Prostate gland (tissue), 2 donors: ENCODE measurements around the gene TPSG1. TPM values are rescaled to one million over a fixed set of nuclear protein-coding genes. Genes with fewer than 3 reads are reported as not detected.

ENCODE experiments used
- DNase-seq: peaks from one replicate; pipeline ENCODE4 v3.0.0-alpha.2; 2019; ENCODE audit warnings: low spot score
- H3K27ac ChIP-seq, 2 donors: fragments of 200-600 bp; sonication (generic); 2 replicates each; pipeline ENCODE4 v1.5.1; 2017 to 2019
- H3K27me3 ChIP-seq: fragments of 200-600 bp; sonication (generic); replicated peaks from 2 replicates; pipeline ENCODE4 v1.5.1; 2019; ENCODE audit not compliant: insufficient read depth
- H3K36me3 ChIP-seq, 2 donors: fragments of 200-600 bp; sonication (generic); 1 replicate in 1 of 2; 2 replicates in 1 of 2; pipeline versions ENCODE4 v1.5.1 to v1.8.1; 2017 to 2019
- H3K4me1 ChIP-seq: fragments of 200-600 bp; sonication (generic); replicated peaks from 2 replicates; pipeline ENCODE4 v1.5.1; 2019
- H3K4me3 ChIP-seq, 2 donors: fragments of 200-600 bp; sonication (generic); 2 replicates each; pipeline ENCODE4 v1.5.1; 2017 to 2019
- H3K9me3 ChIP-seq: fragments of 200-600 bp; sonication (generic); 2 replicates; pipeline ENCODE4 v1.5.1; 2017
- POLR2A ChIP-seq: fragments of 450-650 bp; IDR thresholded peaks from one replicate; pipeline ENCODE4 v1.6.1; 2016; ENCODE audit warnings: antibody characterized with exemption, mild to moderate bottlenecking
- POLR2AphosphoS5 ChIP-seq: sonication (generic); formaldehyde crosslinking; IDR thresholded peaks from one replicate; pipeline ENCODE4 v1.6.1; 2017; ENCODE audit warnings: antibody characterized with exemption
- WGBS: methylation state at CpG from one replicate; pipeline ENCODE4 v1.1.5; 2018; 5-methylcytosine and 5-hydroxymethylcytosine counted together
- intact Hi-C: fragments of 100-400 bp; cut with DNase I; formaldehyde crosslinking; loops from one replicate; pipeline ENCODE4 v1.14.2; 2022
- total RNA-seq, 2 donors: library from RNA; depleted of rRNA; stranded (reverse); fragments of >200 nt; gene quantifications; one replicate each; pipeline ENCODE4 v1.1.0, GENCODE V29; 2016
- TF ChIP-seq, protein P1 (sequence below), 4 experiments: fragments of 200-600 bp in 2 of 4; fragments of 450-650 bp in 2 of 4; sonication (generic) in 2 of 4; IDR thresholded peaks; 1 replicate in 3 of 4; 2 replicates in 1 of 4; pipeline ENCODE4 v1.5.1; 2016 to 2019; ENCODE audit warnings: antibody characterized with exemption in 4 of 4, mild to moderate bottlenecking in 2 of 4, moderate library complexity in 2 of 4

TPSG1 gene
- total RNA-seq, 2 donors from 2014 or later: not detected

DNA sequence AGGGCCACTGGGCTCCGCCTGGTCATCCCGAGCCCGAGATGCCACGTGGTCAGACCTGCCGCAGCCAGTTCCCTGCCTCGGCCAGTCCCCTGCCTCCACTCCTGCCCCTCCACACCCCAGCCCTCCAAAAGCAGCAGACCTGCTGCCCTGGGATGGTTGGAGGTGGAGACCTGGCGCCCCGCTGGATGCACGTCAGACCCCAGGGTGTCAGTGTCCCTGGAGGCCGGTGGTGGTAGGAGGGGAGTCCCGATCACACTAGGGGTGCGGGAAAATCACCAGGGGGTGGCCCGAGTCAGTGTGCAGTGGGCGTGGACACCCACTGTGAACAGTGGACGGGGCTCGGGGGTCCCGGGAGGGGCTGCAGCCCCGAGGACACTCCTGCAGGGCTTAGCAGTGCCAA is 26.9 kb downstream of the TPSG1 start:
- TF ChIP-seq, protein P1, sequence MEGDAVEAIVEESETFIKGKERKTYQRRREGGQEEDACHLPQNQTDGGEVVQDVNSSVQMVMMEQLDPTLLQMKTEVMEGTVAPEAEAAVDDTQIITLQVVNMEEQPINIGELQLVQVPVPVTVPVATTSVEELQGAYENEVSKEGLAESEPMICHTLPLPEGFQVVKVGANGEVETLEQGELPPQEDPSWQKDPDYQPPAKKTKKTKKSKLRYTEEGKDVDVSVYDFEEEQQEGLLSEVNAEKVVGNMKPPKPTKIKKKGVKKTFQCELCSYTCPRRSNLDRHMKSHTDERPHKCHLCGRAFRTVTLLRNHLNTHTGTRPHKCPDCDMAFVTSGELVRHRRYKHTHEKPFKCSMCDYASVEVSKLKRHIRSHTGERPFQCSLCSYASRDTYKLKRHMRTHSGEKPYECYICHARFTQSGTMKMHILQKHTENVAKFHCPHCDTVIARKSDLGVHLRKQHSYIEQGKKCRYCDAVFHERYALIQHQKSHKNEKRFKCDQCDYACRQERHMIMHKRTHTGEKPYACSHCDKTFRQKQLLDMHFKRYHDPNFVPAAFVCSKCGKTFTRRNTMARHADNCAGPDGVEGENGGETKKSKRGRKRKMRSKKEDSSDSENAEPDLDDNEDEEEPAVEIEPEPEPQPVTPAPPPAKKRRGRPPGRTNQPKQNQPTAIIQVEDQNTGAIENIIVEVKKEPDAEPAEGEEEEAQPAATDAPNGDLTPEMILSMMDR (IDR thresholded peaks at IDR 0.05): no peak
- no peak for TF ChIP-seq POLR2AphosphoS5
- no peak for TF ChIP-seq POLR2A
- Histone ChIP-seq H3K27ac (no peak overlapping the region), H3K4me3 (no peak overlapping the region), H3K27me3 (no peaks in the 10 kb centered on the region), H3K9me3 (no peaks in the 10 kb centered on the region), H3K36me3 (no peaks in the 10 kb centered on the region), H3K4me1 (no peaks in the 10 kb centered on the region)
- intact Hi-C loops: no loop called here
- DNase-seq: no peak
- 88% methylated on average over 18 of the region's 18 CpGs for WGBS

- no peak for TF ChIP-seq POLR2A
- TF ChIP-seq, protein P1 (IDR thresholded peaks at IDR 0.05): no peak
- no peak for TF ChIP-seq POLR2AphosphoS5
- Histone ChIP-seq H3K27ac (no peak overlapping the region), H3K27me3 (no peaks in the 10 kb centered on the region), H3K4me1 (no peaks in the 10 kb centered on the region), H3K9me3 (no peaks in the 10 kb centered on the region), H3K36me3 (no peaks in the 10 kb centered on the region), H3K4me3 (no peak overlapping the region)
- intact Hi-C loops: no loop called here
- 66% methylated on average over 19 of the region's 19 CpGs for WGBS
- DNase-seq: no peak
These were observed 27.7 kb downstream of the TPSG1 start for GRCh38 chr16:1197237-1197866.

DNA sequence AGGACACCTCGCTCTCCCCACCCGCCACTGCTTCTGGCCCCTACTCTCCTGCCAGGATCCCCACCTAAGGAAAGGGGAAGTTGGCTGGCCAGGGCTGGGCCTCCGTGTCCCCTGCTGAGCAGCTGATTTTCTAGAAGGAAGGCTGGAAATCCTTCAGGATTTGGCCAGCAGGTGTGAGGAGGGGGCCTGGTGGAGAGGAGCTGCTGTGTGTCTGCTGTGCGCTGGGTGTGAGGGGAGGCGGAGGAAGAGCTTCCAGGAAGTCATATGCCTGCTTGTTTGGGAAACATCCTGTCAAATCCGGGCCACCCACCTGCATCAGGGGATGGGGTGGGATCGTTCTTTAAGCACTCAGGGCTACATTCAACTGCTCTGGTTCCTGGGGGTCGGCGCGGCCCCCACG is 28.6 kb downstream of the TPSG1 start:
- 74% methylated on average over 11 of the region's 11 CpGs for WGBS
- DNase-seq: no peak
- Histone ChIP-seq H3K4me3 (no peak overlapping the region), H3K27me3 (no peaks in the 10 kb centered on the region), H3K9me3 (no peaks in the 10 kb centered on the region), H3K27ac (no peak overlapping the region), H3K4me1 (no peaks in the 10 kb centered on the region), H3K36me3 (no peaks in the 10 kb centered on the region)
- intact Hi-C loops: no loop called here
- TF ChIP-seq POLR2A: no peak
- TF ChIP-seq, protein P1 (IDR thresholded peaks at IDR 0.05): no peak
- TF ChIP-seq POLR2AphosphoS5: no peak

DNA sequence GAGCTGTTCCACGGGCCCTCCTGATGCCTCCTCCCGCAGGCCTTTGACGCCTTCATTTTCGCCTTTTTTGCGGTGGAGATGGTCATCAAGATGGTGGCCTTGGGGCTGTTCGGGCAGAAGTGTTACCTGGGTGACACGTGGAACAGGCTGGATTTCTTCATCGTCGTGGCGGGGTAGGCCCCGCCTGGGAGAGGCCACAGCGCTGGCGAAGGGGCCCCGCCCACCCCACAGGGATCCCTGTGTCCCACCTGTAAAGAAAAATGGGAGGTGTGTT is 29.7 kb downstream of the TPSG1 start:
- no peak overlapping the region for H3K27ac ChIP-seq
- no peak for DNase-seq
- no peaks in the 10 kb centered on the region for H3K36me3 ChIP-seq
- no peaks in the 10 kb centered on the region for H3K4me1 ChIP-seq
- WGBS: 73% methylated on average over 14 of the region's 14 CpGs
- H3K9me3 ChIP-seq: no peaks in the 10 kb centered on the region
- no peak overlapping the region for H3K4me3 ChIP-seq
- H3K27me3 ChIP-seq: no peaks in the 10 kb centered on the region
- intact Hi-C loops: no loop called here
- TF ChIP-seq POLR2A (no peak), POLR2AphosphoS5 (no peak)
- TF ChIP-seq, protein P1 (IDR thresholded peaks at IDR 0.05): no peak

DNA sequence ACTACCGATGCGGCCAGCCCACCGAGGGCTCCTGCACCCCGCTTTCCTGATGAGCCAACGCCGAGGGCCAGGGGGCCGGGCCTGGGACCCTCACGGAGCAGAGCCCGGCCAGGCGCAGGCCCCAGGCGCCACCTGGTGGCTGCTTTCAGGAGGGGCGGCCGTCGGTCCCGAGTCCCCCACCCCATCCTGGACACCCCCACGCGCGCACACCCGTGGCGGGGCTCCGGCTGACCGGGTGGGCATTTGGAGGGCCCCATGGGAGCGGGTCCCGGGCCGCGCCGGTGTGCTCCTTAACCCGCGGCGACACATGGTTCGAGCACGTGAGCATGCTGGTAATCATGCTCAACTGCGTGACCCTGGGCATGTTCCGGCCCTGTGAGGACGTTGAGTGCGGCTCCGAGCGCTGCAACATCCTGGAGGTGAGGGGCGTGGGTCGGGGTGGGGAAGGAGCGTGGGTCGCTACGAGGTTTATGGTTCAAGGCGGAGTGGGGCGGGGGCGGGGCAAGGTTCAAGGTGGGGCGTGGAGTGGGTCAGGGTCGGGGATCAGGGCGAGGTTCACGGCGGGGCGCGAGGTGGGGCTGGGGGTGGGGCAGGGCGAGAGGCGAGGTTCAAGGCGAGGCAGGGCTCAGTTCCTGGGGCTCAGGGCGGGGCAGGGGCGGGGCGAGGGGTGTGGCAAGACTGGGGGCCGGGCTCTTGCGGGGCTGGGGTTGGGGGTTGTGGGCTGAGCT is 30.2 kb downstream of the TPSG1 start:
- TF ChIP-seq POLR2AphosphoS5 (no peak), POLR2A (no peak)
- TF ChIP-seq, protein P1 (IDR thresholded peaks at IDR 0.05): peak; percentile 81 to 88 (median 83)
- H3K4me3 ChIP-seq: no peak overlapping the region
- DNase-seq: no peak
- 46% methylated on average over 55 of the region's 61 CpGs for WGBS
- H3K4me1 ChIP-seq: no peaks in the 10 kb centered on the region
- intact Hi-C loops: no loop called here
- H3K27ac ChIP-seq: no peak overlapping the region
- no peaks in the 10 kb centered on the region for H3K27me3 ChIP-seq
- no peaks in the 10 kb centered on the region for H3K9me3 ChIP-seq
- no peaks in the 10 kb centered on the region for H3K36me3 ChIP-seq
